Astrocyte of the cerebellum (primary cell): ENCODE results near the gene FRMD5.

Source experiments
- DNase-seq: peaks from one replicate; pipeline ENCODE4 v3.0.0-alpha.2; 2011; ENCODE audit warnings: low read depth
- H3K4me3 ChIP-seq: 2 replicates; pipeline ENCODE4 v1.5.1; 2011; ENCODE audit warnings: mild to moderate bottlenecking, low read depth, low read length, moderate library complexity
- CTCF ChIP-seq: IDR thresholded peaks from 2 replicates; pipeline ENCODE4 v1.5.1; 2012; ENCODE audit warnings: low read length, low read depth, moderate library complexity, mild to moderate bottlenecking; ENCODE audit errors: missing control alignments
- in situ Hi-C: cut with HindIII; loops from 2 replicates; pipeline ENCODE4 v1.10.0; 2017; ENCODE audit warnings: low sequenced_read_pairs

Gene FRMD5

DNA sequence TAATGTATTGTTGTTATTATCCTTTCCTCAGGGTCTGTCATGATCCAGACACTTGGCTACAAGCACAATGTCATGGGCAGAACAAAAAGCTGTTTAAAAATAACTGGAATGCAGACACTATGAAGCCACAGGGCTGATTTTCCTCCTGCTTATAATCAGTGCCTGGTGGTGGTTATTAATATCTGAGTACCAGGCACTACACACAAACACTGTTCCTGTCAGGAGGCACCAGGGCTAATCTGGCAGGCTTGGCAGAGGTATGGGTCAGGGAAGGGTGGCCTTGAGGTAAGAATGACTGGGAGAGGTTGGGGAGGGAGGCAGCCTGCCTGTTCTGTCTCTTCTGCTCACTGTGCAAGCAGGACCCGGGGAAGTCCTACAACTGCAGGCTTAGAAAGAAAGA is 301.1 kb downstream of the FRMD5 start:
- TF ChIP-seq CTCF, result no peak
- in situ Hi-C loops, result no loop called here
- no peak for DNase-seq
- no peak overlapping the region for H3K4me3 ChIP-seq

DNA sequence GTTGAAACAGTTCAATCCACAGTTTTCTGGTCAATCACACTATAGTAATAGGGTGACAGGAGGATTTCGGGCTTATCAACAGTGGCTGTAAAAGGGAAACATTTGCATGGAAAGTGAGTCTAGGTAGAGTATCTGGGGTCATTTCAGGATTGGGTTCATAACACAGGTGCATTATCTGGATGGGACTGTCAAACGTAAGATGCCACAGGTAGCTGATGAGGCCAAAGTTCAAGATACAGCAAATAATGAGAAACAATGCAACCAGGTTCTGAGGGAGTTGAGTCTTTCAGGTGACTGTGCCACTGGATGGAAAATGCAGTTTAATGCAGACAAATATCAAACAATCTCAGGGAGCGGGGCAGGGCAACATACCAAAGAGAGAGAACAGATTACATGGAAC is 306.0 kb downstream of the FRMD5 start:
- in situ Hi-C loops, result no loop called here

GRCh38 chr15:43887901-43888300 is 307.2 kb downstream of the FRMD5 start:
- H3K4me3 ChIP-seq, result no peak overlapping the region
- no peak for TF ChIP-seq CTCF
- no peak for DNase-seq
- in situ Hi-C loops, result no loop called here

More for the DNA sequence above, 306.0 kb downstream of the FRMD5 start:
- no peak overlapping the region for H3K4me3 ChIP-seq
- no peak for DNase-seq
- no peak for TF ChIP-seq CTCF

GRCh38 chr15:43886558-43886957 is 308.5 kb downstream of the FRMD5 start:
- DNase-seq, result no peak
- no peak for TF ChIP-seq CTCF
- in situ Hi-C loops, result no loop called here
- no peak overlapping the region for H3K4me3 ChIP-seq

DNA sequence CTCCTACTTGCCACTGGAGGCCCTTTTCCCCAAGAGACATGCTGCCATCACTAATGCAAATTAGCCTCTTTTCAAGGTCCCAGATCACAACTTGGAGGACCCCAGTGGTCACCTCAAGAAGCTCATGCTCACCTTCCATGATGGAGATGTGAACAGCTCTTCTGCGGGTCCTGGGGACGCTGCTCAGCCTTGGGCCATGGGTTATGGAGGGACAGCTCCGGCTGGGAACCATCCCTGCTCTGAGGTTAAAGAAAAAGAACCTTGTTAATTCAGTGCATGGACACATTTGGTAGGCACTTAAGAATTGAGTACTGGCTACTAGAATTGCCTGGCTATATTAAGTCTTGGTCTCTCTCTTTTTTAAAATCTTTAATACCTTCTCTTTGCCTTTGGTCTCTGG is 311.5 kb downstream of the FRMD5 start:
- in situ Hi-C loops, result no loop called here
- no peak for TF ChIP-seq CTCF
- DNase-seq, result no peak
- no peak overlapping the region for H3K4me3 ChIP-seq

GRCh38 chr15:43881944-43882343 is 313.1 kb downstream of the FRMD5 start:
- DNase-seq, result no peak
- no peak overlapping the region for H3K4me3 ChIP-seq
- in situ Hi-C loops, result no loop called here
- peak; percentile 61 for TF ChIP-seq CTCF

DNA sequence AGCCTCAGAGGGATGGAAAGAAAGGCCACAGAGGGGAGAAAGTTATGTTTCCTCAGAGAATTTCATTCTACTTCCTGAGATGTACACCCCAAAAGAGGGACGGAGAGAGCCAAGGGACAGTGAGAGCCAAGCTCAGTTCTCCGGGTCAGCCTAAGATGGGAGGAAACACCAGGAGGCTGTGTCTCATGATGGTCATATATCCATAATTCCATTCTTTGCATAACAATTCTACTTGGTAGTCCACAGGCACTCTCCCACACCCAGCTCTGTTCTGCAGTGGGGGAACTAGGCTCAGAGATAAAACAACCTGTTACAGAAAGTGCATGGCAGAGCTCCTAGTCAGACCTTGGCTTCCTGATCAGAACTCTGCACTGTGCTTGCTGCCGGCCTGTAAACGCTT is 313.8 kb downstream of the FRMD5 start:
- no peak for TF ChIP-seq CTCF
- H3K4me3 ChIP-seq, result no peak overlapping the region
- no peak for DNase-seq
- in situ Hi-C loops, result no loop called here
